Esophagus muscularis mucosa (tissue), 4 donors: ENCODE measurements around the gene FREM2. TPM values are rescaled to one million over a fixed set of nuclear protein-coding genes. Genes with fewer than 3 reads are reported as not detected.

Experiments used
- DNase-seq: peaks from one replicate; pipeline ENCODE4 v3.0.0-alpha.2; 2017; ENCODE audit errors: extremely low spot score
- H3K27ac ChIP-seq, 4 donors: fragments of 200-600 bp; sonication (generic); replicated peaks in 1 of 4; 1 replicate in 3 of 4; 2 replicates in 1 of 4; pipeline ENCODE4 v1.5.1; 2016 to 2019; ENCODE audit warnings: mild to moderate bottlenecking in 1 of 4
- H3K27me3 ChIP-seq, 4 donors: fragments of 200-600 bp; sonication (generic); one replicate each; pipeline versions ENCODE4 v1.5.1 to v1.6.0; 2016 to 2019
- H3K36me3 ChIP-seq, 4 donors: fragments of 200-600 bp; sonication (generic); one replicate each; pipeline ENCODE4 v1.5.1; 2016 to 2019
- H3K4me1 ChIP-seq, 4 donors: fragments of 200-600 bp; sonication (generic); one replicate each; pipeline ENCODE4 v1.5.1; 2016 to 2019
- H3K4me3 ChIP-seq, 4 donors: fragments of 200-600 bp; sonication (generic); 1 replicate in 2 of 4; 2 replicates in 2 of 4; pipeline ENCODE4 v1.5.1; 2016 to 2019; ENCODE audit warnings: mild to moderate bottlenecking in 4 of 4, moderate library complexity in 1 of 4
- H3K9me3 ChIP-seq, 4 donors: fragments of 200-600 bp; sonication (generic); 1 replicate in 3 of 4; 2 replicates in 1 of 4; pipeline ENCODE4 v1.5.1; 2016 to 2019
- CTCF ChIP-seq, 3 experiments: fragments of 200-600 bp in 2 of 3; fragments of 450-650 bp in 1 of 3; sonication (generic) in 2 of 3; IDR thresholded peaks; one replicate each; pipeline ENCODE4 v1.5.1; 2017 to 2019; ENCODE audit warnings: antibody characterized with exemption in 3 of 3, mild to moderate bottlenecking in 2 of 3, moderate library complexity in 1 of 3
- EP300 ChIP-seq: sonication (generic); formaldehyde crosslinking; IDR thresholded peaks from one replicate; pipeline ENCODE4 v1.6.1; 2017; ENCODE audit warnings: antibody characterized with exemption
- POLR2A ChIP-seq: fragments of 450-650 bp; IDR thresholded peaks from one replicate; pipeline ENCODE4 v1.6.1; 2017; ENCODE audit warnings: antibody characterized with exemption, moderate library complexity, mild to moderate bottlenecking, low read depth
- POLR2AphosphoS5 ChIP-seq, 2 donors: sonication (generic); formaldehyde crosslinking; IDR thresholded peaks; one replicate each; pipeline ENCODE4 v1.6.1; 2017; ENCODE audit warnings: antibody characterized with exemption in 2 of 2
- WGBS: methylation state at CpG from one replicate; pipeline ENCODE4 v1.1.5; 2018; 5-methylcytosine and 5-hydroxymethylcytosine counted together
- intact Hi-C: fragments of 100-400 bp; cut with DNase I; formaldehyde crosslinking; loops from one replicate; pipeline ENCODE4 v1.15.1; 2023
- small RNA-seq, 3 donors: library from RNA; depleted of rRNA; stranded (forward); fragments of <200 nt; gene quantifications; one replicate each; pipeline ENCODE3, GENCODE V24; 2016
- total RNA-seq, 4 donors: library from RNA; depleted of rRNA; stranded (reverse); fragments of >200 nt; gene quantifications; one replicate each; pipeline versions ENCODE4 v1.1.0 to v1.2.1, GENCODE V29; 2016

FREM2 gene
- total RNA-seq, 4 donors from 2014 or later: 0.13 to 0.34 (median 0.33) TPM; not detected in 1

GRCh38 chr13:38922170-38922569 lies 235.3 kb downstream of the FREM2 start:
- Histone ChIP-seq H3K27ac (no peak overlapping the region), H3K4me3 (no peak overlapping the region), H3K9me3 (no peaks in the 10 kb centered on the region), H3K36me3 (no peaks in the 10 kb centered on the region), H3K4me1 (no peaks in the 10 kb centered on the region), H3K27me3 (peaks cover 0 to 11% (median 0%) of the 10 kb centered on the region in 4 donors)
- WGBS: 84% methylated on average over 1 of the region's 1 CpG
- DNase-seq: no peak
- TF ChIP-seq POLR2AphosphoS5 (IDR thresholded peaks at IDR 0.05) (no peak), POLR2A (no peak), EP300 (no peak), CTCF (IDR thresholded peaks at IDR 0.05) (no peak)
- intact Hi-C loops: no loop called here

- TF ChIP-seq CTCF (IDR thresholded peaks at IDR 0.05): no peak
- TF ChIP-seq POLR2A: no peak
- TF ChIP-seq POLR2AphosphoS5 (IDR thresholded peaks at IDR 0.05): no peak
- no peak for TF ChIP-seq EP300
- no peak for DNase-seq
- Histone ChIP-seq H3K4me3 (no peak overlapping the region), H3K27ac (no peak overlapping the region), H3K36me3 (no peaks in the 10 kb centered on the region), H3K9me3 (no peaks in the 10 kb centered on the region), H3K4me1 (no peaks in the 10 kb centered on the region), H3K27me3 (no peaks in the 10 kb centered on the region)
- intact Hi-C loops: no loop called here
These were observed 246.9 kb downstream of the FREM2 start for GRCh38 chr13:38933786-38934185.

Small RNA genes lying within 50 kb of the gene (small RNA-seq; reads per million reads assigned to genes)
- 0 reads per million in 3 donors for gene PLA2G12AP2
- gene RNU6-56P: 0 reads per million in 3 donors
